ENCODE results near the gene DUSP12.

- TF ChIP-seq, protein P1, sequence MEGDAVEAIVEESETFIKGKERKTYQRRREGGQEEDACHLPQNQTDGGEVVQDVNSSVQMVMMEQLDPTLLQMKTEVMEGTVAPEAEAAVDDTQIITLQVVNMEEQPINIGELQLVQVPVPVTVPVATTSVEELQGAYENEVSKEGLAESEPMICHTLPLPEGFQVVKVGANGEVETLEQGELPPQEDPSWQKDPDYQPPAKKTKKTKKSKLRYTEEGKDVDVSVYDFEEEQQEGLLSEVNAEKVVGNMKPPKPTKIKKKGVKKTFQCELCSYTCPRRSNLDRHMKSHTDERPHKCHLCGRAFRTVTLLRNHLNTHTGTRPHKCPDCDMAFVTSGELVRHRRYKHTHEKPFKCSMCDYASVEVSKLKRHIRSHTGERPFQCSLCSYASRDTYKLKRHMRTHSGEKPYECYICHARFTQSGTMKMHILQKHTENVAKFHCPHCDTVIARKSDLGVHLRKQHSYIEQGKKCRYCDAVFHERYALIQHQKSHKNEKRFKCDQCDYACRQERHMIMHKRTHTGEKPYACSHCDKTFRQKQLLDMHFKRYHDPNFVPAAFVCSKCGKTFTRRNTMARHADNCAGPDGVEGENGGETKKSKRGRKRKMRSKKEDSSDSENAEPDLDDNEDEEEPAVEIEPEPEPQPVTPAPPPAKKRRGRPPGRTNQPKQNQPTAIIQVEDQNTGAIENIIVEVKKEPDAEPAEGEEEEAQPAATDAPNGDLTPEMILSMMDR (IDR thresholded peaks at IDR 0.05; ENCODE audit: low read depth, low read length, missing input control) = no peak
- TF ChIP-seq ZBTB33 (IDR thresholded peaks at IDR 0.05) (no peak), FOXA1 (IDR thresholded peaks at IDR 0.05) (no peak)
- TF ChIP-seq, protein P2, sequence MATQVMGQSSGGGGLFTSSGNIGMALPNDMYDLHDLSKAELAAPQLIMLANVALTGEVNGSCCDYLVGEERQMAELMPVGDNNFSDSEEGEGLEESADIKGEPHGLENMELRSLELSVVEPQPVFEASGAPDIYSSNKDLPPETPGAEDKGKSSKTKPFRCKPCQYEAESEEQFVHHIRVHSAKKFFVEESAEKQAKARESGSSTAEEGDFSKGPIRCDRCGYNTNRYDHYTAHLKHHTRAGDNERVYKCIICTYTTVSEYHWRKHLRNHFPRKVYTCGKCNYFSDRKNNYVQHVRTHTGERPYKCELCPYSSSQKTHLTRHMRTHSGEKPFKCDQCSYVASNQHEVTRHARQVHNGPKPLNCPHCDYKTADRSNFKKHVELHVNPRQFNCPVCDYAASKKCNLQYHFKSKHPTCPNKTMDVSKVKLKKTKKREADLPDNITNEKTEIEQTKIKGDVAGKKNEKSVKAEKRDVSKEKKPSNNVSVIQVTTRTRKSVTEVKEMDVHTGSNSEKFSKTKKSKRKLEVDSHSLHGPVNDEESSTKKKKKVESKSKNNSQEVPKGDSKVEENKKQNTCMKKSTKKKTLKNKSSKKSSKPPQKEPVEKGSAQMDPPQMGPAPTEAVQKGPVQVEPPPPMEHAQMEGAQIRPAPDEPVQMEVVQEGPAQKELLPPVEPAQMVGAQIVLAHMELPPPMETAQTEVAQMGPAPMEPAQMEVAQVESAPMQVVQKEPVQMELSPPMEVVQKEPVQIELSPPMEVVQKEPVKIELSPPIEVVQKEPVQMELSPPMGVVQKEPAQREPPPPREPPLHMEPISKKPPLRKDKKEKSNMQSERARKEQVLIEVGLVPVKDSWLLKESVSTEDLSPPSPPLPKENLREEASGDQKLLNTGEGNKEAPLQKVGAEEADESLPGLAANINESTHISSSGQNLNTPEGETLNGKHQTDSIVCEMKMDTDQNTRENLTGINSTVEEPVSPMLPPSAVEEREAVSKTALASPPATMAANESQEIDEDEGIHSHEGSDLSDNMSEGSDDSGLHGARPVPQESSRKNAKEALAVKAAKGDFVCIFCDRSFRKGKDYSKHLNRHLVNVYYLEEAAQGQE (IDR thresholded peaks at IDR 0.05) = no peak
- TF ChIP-seq, protein P3, sequence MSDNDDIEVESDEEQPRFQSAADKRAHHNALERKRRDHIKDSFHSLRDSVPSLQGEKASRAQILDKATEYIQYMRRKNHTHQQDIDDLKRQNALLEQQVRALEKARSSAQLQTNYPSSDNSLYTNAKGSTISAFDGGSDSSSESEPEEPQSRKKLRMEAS (IDR thresholded peaks at IDR 0.05) = no peak
- TF ChIP-seq, protein P4, sequence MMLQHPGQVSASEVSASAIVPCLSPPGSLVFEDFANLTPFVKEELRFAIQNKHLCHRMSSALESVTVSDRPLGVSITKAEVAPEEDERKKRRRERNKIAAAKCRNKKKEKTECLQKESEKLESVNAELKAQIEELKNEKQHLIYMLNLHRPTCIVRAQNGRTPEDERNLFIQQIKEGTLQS (IDR thresholded peaks at IDR 0.05) = no peak
These were observed 6.4 kb upstream of the DUSP12 start for GRCh38 chr1:161743231-161743630.
